Liver (tissue), 9 donors: ENCODE data around the gene PHIP. TPM values are rescaled to one million over a fixed set of nuclear protein-coding genes. Genes with fewer than 3 reads are reported as not detected.

Source experiments
- DNase-seq: peaks from one replicate; pipeline ENCODE4 v3.0.0-alpha.2; 2017; ENCODE audit warnings: low spot score
- H3K27ac ChIP-seq, 2 donors: one replicate each; pipeline ENCODE4 v1.7.0; 2013; ENCODE audit warnings: inconsistent platforms in 2 of 2, low read length in 2 of 2, control low read depth in 1 of 2, low read depth in 1 of 2, mild to moderate bottlenecking in 1 of 2
- H3K27me3 ChIP-seq, 4 donors: one replicate each; pipeline versions ENCODE4 v1.6.1 to v1.7.0; 2013; ENCODE audit warnings: low read length in 3 of 4, inconsistent platforms in 1 of 4, mild to moderate bottlenecking in 1 of 4, moderate library complexity in 1 of 4; ENCODE audit not compliant: control insufficient read depth in 4 of 4, insufficient read depth in 4 of 4
- H3K36me3 ChIP-seq, 4 donors: one replicate each; pipeline versions ENCODE4 v1.6.1 to v1.7.0; 2013; ENCODE audit warnings: low read length in 3 of 4, mild to moderate bottlenecking in 3 of 4, low read depth in 1 of 4, moderate library complexity in 1 of 4; ENCODE audit not compliant: control insufficient read depth in 4 of 4, insufficient read depth in 3 of 4
- H3K4me1 ChIP-seq, 4 donors: one replicate each; pipeline versions ENCODE4 v1.6.1 to v1.7.0; 2013; ENCODE audit warnings: low read length in 3 of 4, mild to moderate bottlenecking in 3 of 4, moderate library complexity in 1 of 4; ENCODE audit not compliant: control insufficient read depth in 4 of 4, insufficient read depth in 4 of 4
- H3K4me3 ChIP-seq, 3 donors: one replicate each; pipeline versions ENCODE4 v1.6.1 to v1.7.0; 2013; ENCODE audit warnings: low read length in 3 of 3, control low read depth in 1 of 3, low read depth in 1 of 3, mild to moderate bottlenecking in 1 of 3
- H3K9ac ChIP-seq, 2 donors: one replicate each; pipeline ENCODE4 v1.7.0; 2013; ENCODE audit warnings: low read length in 2 of 2, mild to moderate bottlenecking in 2 of 2, moderate library complexity in 2 of 2, control low read depth in 1 of 2, low read depth in 1 of 2
- H3K9me3 ChIP-seq, 4 donors: one replicate each; pipeline versions ENCODE4 v1.6.1 to v1.7.0; 2013; ENCODE audit warnings: low read length in 3 of 4; ENCODE audit not compliant: control insufficient read depth in 4 of 4
- EGR1 ChIP-seq, 2 donors: IDR thresholded peaks; 2 replicates each; pipeline ENCODE4 v1.6.1; 2016 to 2018; ENCODE audit warnings: antibody characterized with exemption in 2 of 2, low read depth in 2 of 2
- FOXA1 ChIP-seq: IDR thresholded peaks from 2 replicates; pipeline ENCODE4 v1.6.1; 2016; ENCODE audit warnings: antibody characterized with exemption
- GABPA ChIP-seq, 2 donors: IDR thresholded peaks in 1 of 2; conservative IDR thresholded peaks in 1 of 2; 2 replicates each; pipeline ENCODE4 v1.6.1; 2016; ENCODE audit warnings: antibody characterized with exemption in 2 of 2, mild to moderate bottlenecking in 1 of 2, moderate library complexity in 1 of 2
- HNF4A ChIP-seq, 2 donors: conservative IDR thresholded peaks; 2 replicates each; pipeline ENCODE4 v1.6.1; 2016; ENCODE audit warnings: antibody characterized with exemption in 2 of 2, mild to moderate bottlenecking in 2 of 2
- HNF4G ChIP-seq: IDR thresholded peaks from 2 replicates; pipeline ENCODE4 v1.6.1; 2016; ENCODE audit warnings: antibody characterized with exemption
- NR2F2 ChIP-seq: IDR thresholded peaks from 2 replicates; pipeline ENCODE4 v1.6.1; 2016; ENCODE audit warnings: antibody characterized with exemption
- RXRA ChIP-seq, 2 donors: IDR thresholded peaks; 2 replicates each; pipeline ENCODE4 v1.6.1; 2017 to 2018; ENCODE audit warnings: antibody characterized with exemption in 2 of 2, mild to moderate bottlenecking in 1 of 2
- YY1 ChIP-seq: IDR thresholded peaks from 2 replicates; pipeline ENCODE4 v1.6.1; 2016; ENCODE audit warnings: antibody characterized with exemption, mild to moderate bottlenecking
- WGBS: extraction: QIAGEN DNeasy Blood & Tissue Kit; methylation state at CpG from one replicate; pipeline ENCODE4 v1.1.7; 2013; 5-methylcytosine and 5-hydroxymethylcytosine counted together
- polyA plus RNA-seq, 2 donors: library from polyadenylated mRNA; stranded (reverse) in 1 of 2; unstranded in 1 of 2; fragments of 200-250 nt in 1 of 2; fragments of >200 nt in 1 of 2; fragmentation: Nextera tagmentation in 1 of 2; extraction: Ambion mirVana in 1 of 2; gene quantifications; one replicate each; pipeline versions ENCODE4 v1.2.1 to v1.2.3, GENCODE V29; 2013 to 2015
- total RNA-seq, 2 donors: library from RNA; depleted of rRNA; stranded (reverse); fragments of >200 nt; gene quantifications; one replicate each; pipeline ENCODE4 v1.2.3, GENCODE V29; 2014
- TF ChIP-seq, protein P1 (sequence below): IDR thresholded peaks from 2 replicates; pipeline ENCODE4 v1.6.1; 2016; ENCODE audit warnings: antibody characterized with exemption
- TF ChIP-seq, protein P2 (sequence below): fragments of 150-350 bp; IDR thresholded peaks from 2 replicates; pipeline ENCODE4 v1.5.1; 2017; ENCODE audit warnings: improper control_type of control experiment, low read depth, low read length; ENCODE audit not compliant: missing input control
- TF ChIP-seq, protein P3 (sequence below): IDR thresholded peaks from 2 replicates; pipeline ENCODE4 v1.6.1; 2016; ENCODE audit warnings: antibody characterized with exemption, mild to moderate bottlenecking
- TF ChIP-seq, protein P4 (sequence below): IDR thresholded peaks from 2 replicates; pipeline ENCODE4 v1.6.1; 2016; ENCODE audit warnings: antibody characterized with exemption
- donor health status: healthy.
- donor health status: healthy.
- donor health status: healthy.
- donor health status: healthy.
- donor health status: healthy.

The PHIP gene
- total and polyA plus RNA-seq, 4 donors: 1.6 to 22.4 (median 9.4) TPM

DNA sequence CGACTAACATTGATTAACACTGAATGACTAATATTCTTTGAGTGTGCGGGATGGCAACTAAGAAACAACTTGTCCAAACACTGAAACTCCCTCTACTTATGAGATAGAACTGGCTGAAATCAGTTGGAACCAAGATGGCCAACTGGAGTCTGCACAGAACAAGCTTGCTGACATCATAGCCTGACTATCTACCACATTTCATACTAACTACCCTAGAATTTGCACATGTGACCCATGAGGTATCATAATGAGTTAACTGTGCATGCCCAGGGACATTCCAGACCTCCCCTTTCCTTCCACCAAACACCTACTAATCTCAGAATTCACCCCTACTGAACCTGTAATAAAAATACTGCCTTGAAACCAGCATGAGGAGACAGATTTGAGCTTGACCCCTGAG lies 43.2 kb downstream of the PHIP start:
- no peak for TF ChIP-seq FOXA1
- no peaks in the 10 kb centered on the region for H3K9me3 ChIP-seq
- 94% methylated on average over 2 of the region's 2 CpGs for WGBS
- no peak for DNase-seq
- H3K4me3 ChIP-seq: no peak overlapping the region
- H3K27me3 ChIP-seq: no peaks in the 10 kb centered on the region
- H3K27ac ChIP-seq: no peak overlapping the region
- peaks cover 2 to 10% (median 5%) of the 10 kb centered on the region in 4 donors for H3K36me3 ChIP-seq
- H3K9ac ChIP-seq: no peak overlapping the region
- no peaks in the 10 kb centered on the region for H3K4me1 ChIP-seq

DNA sequence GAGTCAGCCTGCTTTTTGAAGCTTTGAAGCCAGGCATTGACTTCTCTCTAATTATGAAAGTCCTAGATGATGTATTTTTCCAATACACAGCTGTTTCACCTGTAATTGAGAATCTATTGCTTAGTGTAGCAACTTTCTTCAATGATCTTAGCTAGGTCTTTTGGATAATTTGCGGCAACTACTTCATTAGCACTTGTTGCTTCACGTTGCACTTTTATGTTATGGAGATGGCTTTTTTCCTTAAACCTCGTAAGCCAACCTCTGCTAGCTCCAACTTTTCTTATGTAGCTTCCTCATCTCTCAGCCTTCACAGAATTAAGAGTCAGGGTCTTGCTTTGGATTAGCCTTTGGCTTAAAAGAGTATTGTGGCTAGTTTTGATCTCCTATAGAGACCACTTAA lies 44.8 kb downstream of the PHIP start:
- no peak for DNase-seq
- Histone ChIP-seq H3K4me1 (no peaks in the 10 kb centered on the region), H3K27ac (no peak overlapping the region), H3K9ac (no peak overlapping the region), H3K4me3 (no peak overlapping the region), H3K36me3 (peaks cover 2 to 13% (median 7%) of the 10 kb centered on the region in 4 donors), H3K9me3 (no peaks in the 10 kb centered on the region), H3K27me3 (no peaks in the 10 kb centered on the region)
- TF ChIP-seq HNF4G (no peak), NR2F2 (no peak), YY1 (no peak), HNF4A (conservative IDR thresholded peaks at IDR 0.05) (no peak), RXRA (IDR thresholded peaks at IDR 0.05) (no peak), EGR1 (IDR thresholded peaks at IDR 0.05; ENCODE audit: low read depth in 2 of 2) (no peak), GABPA (IDR thresholded peaks at IDR 0.05 in 1 of 2, conservative IDR thresholded peaks at IDR 0.05 in 1 of 2) (no peak), FOXA1 (no peak)
- TF ChIP-seq, protein P1, sequence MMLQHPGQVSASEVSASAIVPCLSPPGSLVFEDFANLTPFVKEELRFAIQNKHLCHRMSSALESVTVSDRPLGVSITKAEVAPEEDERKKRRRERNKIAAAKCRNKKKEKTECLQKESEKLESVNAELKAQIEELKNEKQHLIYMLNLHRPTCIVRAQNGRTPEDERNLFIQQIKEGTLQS: no peak
- TF ChIP-seq, protein P2, sequence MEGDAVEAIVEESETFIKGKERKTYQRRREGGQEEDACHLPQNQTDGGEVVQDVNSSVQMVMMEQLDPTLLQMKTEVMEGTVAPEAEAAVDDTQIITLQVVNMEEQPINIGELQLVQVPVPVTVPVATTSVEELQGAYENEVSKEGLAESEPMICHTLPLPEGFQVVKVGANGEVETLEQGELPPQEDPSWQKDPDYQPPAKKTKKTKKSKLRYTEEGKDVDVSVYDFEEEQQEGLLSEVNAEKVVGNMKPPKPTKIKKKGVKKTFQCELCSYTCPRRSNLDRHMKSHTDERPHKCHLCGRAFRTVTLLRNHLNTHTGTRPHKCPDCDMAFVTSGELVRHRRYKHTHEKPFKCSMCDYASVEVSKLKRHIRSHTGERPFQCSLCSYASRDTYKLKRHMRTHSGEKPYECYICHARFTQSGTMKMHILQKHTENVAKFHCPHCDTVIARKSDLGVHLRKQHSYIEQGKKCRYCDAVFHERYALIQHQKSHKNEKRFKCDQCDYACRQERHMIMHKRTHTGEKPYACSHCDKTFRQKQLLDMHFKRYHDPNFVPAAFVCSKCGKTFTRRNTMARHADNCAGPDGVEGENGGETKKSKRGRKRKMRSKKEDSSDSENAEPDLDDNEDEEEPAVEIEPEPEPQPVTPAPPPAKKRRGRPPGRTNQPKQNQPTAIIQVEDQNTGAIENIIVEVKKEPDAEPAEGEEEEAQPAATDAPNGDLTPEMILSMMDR: no peak
- TF ChIP-seq, protein P3, sequence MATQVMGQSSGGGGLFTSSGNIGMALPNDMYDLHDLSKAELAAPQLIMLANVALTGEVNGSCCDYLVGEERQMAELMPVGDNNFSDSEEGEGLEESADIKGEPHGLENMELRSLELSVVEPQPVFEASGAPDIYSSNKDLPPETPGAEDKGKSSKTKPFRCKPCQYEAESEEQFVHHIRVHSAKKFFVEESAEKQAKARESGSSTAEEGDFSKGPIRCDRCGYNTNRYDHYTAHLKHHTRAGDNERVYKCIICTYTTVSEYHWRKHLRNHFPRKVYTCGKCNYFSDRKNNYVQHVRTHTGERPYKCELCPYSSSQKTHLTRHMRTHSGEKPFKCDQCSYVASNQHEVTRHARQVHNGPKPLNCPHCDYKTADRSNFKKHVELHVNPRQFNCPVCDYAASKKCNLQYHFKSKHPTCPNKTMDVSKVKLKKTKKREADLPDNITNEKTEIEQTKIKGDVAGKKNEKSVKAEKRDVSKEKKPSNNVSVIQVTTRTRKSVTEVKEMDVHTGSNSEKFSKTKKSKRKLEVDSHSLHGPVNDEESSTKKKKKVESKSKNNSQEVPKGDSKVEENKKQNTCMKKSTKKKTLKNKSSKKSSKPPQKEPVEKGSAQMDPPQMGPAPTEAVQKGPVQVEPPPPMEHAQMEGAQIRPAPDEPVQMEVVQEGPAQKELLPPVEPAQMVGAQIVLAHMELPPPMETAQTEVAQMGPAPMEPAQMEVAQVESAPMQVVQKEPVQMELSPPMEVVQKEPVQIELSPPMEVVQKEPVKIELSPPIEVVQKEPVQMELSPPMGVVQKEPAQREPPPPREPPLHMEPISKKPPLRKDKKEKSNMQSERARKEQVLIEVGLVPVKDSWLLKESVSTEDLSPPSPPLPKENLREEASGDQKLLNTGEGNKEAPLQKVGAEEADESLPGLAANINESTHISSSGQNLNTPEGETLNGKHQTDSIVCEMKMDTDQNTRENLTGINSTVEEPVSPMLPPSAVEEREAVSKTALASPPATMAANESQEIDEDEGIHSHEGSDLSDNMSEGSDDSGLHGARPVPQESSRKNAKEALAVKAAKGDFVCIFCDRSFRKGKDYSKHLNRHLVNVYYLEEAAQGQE: no peak
- TF ChIP-seq, protein P4, sequence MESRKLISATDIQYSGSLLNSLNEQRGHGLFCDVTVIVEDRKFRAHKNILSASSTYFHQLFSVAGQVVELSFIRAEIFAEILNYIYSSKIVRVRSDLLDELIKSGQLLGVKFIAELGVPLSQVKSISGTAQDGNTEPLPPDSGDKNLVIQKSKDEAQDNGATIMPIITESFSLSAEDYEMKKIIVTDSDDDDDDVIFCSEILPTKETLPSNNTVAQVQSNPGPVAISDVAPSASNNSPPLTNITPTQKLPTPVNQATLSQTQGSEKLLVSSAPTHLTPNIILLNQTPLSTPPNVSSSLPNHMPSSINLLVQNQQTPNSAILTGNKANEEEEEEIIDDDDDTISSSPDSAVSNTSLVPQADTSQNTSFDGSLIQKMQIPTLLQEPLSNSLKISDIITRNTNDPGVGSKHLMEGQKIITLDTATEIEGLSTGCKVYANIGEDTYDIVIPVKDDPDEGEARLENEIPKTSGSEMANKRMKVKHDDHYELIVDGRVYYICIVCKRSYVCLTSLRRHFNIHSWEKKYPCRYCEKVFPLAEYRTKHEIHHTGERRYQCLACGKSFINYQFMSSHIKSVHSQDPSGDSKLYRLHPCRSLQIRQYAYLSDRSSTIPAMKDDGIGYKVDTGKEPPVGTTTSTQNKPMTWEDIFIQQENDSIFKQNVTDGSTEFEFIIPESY: no peak
- 98% methylated on average over 3 of the region's 3 CpGs for WGBS
